CD4-positive, alpha-beta T cell (primary cell): ENCODE measurements around the gene MFN1. TPM values are rescaled to one million over a fixed set of nuclear protein-coding genes. Genes with fewer than 3 reads are reported as not detected.

Experiments used
- ATAC-seq: fragments of 200-7000 bp; cut with Tn5 transposase; one replicate; pipeline ENCODE4 v1.10.0; 2022; ENCODE audit warnings: mild to moderate bottlenecking; ENCODE audit not compliant: poor library complexity
- CTCF ChIA-PET: fragments of 350-600 bp; sonication (Branson Sonifier 250); formaldehyde crosslinking; loops from one replicate; lab custom pipeline; 2021; ENCODE audit warnings: antibody characterized with exemption, inconsistent platforms; lab: Charles Lee
- POLR2A ChIA-PET: fragments of 350-600 bp; sonication (Branson Sonifier 250); formaldehyde crosslinking; loops from one replicate; lab custom pipeline; 2021; ENCODE audit warnings: antibody characterized with exemption, inconsistent platforms; lab: Charles Lee
- DNase-seq, 14 experiments: peaks; one replicate each; pipeline ENCODE4 v3.0.0-alpha.2; 2013 to 2020; ENCODE audit warnings: mixed read lengths in 2 of 14
- H3K27ac ChIP-seq, 2 donors: one replicate each; pipeline versions ENCODE4 v1.5.1 to v1.7.0; 2013; ENCODE audit warnings: low read length in 2 of 2, low read depth in 1 of 2, mild to moderate bottlenecking in 1 of 2
- H3K27me3 ChIP-seq, 2 experiments: 1 replicate in 1 of 2; 2 replicates in 1 of 2; pipeline versions ENCODE4 v1.6.1 to v1.7.0; 2013; ENCODE audit warnings: low read length in 2 of 2, control low read depth in 1 of 2, mild to moderate bottlenecking in 1 of 2, moderate library complexity in 1 of 2; ENCODE audit not compliant: insufficient read depth in 2 of 2, control insufficient read depth in 1 of 2
- H3K36me3 ChIP-seq: one replicate; pipeline ENCODE4 v1.6.1; 2013; ENCODE audit warnings: low read length, control low read depth; ENCODE audit not compliant: insufficient read depth
- H3K4me1 ChIP-seq: one replicate; pipeline ENCODE4 v1.6.1; 2013; ENCODE audit warnings: low read length, control low read depth; ENCODE audit not compliant: insufficient read depth
- H3K4me3 ChIP-seq: one replicate; pipeline ENCODE4 v1.5.1; 2013; ENCODE audit warnings: mild to moderate bottlenecking, low read length, moderate library complexity
- H3K9me3 ChIP-seq, 2 experiments: 1 replicate in 1 of 2; 2 replicates in 1 of 2; pipeline versions ENCODE4 v1.6.1 to v1.7.0; 2013; ENCODE audit warnings: low read length in 2 of 2, mild to moderate bottlenecking in 2 of 2, control low read depth in 1 of 2, moderate library complexity in 1 of 2; ENCODE audit not compliant: control insufficient read depth in 1 of 2, insufficient read depth in 1 of 2
- H3K27ac Mint-ChIP-seq: one replicate; pipeline ENCODE4 v1.8.0; 2020; ENCODE audit warnings: mixed read lengths
- H3K27me3 Mint-ChIP-seq: one replicate; pipeline ENCODE4 v1.8.0; 2021; ENCODE audit warnings: mixed read lengths
- H3K36me3 Mint-ChIP-seq: one replicate; pipeline ENCODE4 v1.8.0; 2021; ENCODE audit warnings: low read depth, mixed read lengths
- H3K4me1 Mint-ChIP-seq: one replicate; pipeline ENCODE4 v1.8.0; 2021; ENCODE audit warnings: low read depth, mixed read lengths
- H3K4me3 Mint-ChIP-seq: one replicate; pipeline ENCODE4 v1.8.0; 2020; ENCODE audit warnings: mild to moderate bottlenecking, mixed read lengths
- H3K9me3 Mint-ChIP-seq: one replicate; pipeline ENCODE4 v1.8.0; 2020; ENCODE audit warnings: mixed read lengths
- intact Hi-C, 2 experiments: fragments of 100-400 bp; cut with DNase I in 1 of 2; cut with micrococcal nuclease in 1 of 2; formaldehyde crosslinking; loops; one replicate each; pipeline versions ENCODE4 v1.15.1 to v1.9.0; 2023 to 2025; cut with DNase I, micrococcal nuclease
- total RNA-seq, 174 experiments: library from RNA in 2 of 174; stranded (reverse) in 2 of 174; gene quantifications; one replicate each; pipeline ENCODE4 v1.2.3 and lab custom pipeline; 2021 to 2026
- TF ChIP-seq, protein P1 (sequence below): fragments of 200-600 bp; IDR thresholded peaks from one replicate; pipeline ENCODE4 v1.8.0; 2022; ENCODE audit warnings: antibody characterized with exemption, mild to moderate bottlenecking

MFN1 gene
- total RNA-seq, 2 experiments from 2014 or later: 20.7 to 26.1 TPM

DNA sequence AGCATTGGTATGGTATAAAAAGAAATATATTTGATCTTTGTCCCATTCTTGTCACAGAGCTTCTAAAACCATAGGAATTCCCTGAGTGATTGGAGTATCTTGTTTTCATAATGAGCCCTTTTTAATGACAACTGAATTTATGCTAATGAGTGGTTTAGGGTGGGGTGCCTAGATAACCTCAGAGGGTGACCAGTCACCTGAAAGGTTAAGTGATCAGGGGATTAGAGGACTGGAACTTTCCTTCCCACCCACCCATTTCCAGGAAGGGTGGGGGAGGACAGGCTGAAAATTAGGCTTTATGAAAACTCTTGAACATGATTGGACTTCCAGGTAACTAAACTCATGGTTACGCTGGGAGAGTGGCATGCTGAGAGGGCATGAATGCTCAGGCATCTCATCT lies 8.5 kb downstream of the MFN1 start:
- DNase-seq (no peak), ATAC-seq (no peak)
- Histone ChIP-seq H3K36me3 (peaks cover 79% of the 10 kb centered on the region), H3K4me1 (no peaks in the 10 kb centered on the region), H3K9me3 (no peaks in the 10 kb centered on the region), H3K27ac (no peak overlapping the region), H3K27me3 (no peaks in the 10 kb centered on the region), H3K4me3 (no peak overlapping the region)
- Mint-ChIP-seq H3K36me3 (peaks cover 89% of the 10 kb centered on the region), H3K27me3 (no peaks in the 10 kb centered on the region), H3K9me3 (no peaks in the 10 kb centered on the region), H3K27ac (no peak overlapping the region), H3K4me3 (no peak overlapping the region), H3K4me1 (peaks cover 32% of the 10 kb centered on the region)
- intact Hi-C loops: loop anchor here in 1 of 2 experiments (10.0 kb wide), 1 partner anchor 1249 kb away; the partner anchor contains the start of gene TTC14
- POLR2A ChIA-PET: interaction anchor here (1.0 kb wide), 1 partner anchor 9 kb away, joined by 3 read pairs; no protein-coding TSS in a partner anchor
- CTCF ChIA-PET: no interaction called here
- TF ChIP-seq, protein P1, sequence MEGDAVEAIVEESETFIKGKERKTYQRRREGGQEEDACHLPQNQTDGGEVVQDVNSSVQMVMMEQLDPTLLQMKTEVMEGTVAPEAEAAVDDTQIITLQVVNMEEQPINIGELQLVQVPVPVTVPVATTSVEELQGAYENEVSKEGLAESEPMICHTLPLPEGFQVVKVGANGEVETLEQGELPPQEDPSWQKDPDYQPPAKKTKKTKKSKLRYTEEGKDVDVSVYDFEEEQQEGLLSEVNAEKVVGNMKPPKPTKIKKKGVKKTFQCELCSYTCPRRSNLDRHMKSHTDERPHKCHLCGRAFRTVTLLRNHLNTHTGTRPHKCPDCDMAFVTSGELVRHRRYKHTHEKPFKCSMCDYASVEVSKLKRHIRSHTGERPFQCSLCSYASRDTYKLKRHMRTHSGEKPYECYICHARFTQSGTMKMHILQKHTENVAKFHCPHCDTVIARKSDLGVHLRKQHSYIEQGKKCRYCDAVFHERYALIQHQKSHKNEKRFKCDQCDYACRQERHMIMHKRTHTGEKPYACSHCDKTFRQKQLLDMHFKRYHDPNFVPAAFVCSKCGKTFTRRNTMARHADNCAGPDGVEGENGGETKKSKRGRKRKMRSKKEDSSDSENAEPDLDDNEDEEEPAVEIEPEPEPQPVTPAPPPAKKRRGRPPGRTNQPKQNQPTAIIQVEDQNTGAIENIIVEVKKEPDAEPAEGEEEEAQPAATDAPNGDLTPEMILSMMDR: no peak

DNA sequence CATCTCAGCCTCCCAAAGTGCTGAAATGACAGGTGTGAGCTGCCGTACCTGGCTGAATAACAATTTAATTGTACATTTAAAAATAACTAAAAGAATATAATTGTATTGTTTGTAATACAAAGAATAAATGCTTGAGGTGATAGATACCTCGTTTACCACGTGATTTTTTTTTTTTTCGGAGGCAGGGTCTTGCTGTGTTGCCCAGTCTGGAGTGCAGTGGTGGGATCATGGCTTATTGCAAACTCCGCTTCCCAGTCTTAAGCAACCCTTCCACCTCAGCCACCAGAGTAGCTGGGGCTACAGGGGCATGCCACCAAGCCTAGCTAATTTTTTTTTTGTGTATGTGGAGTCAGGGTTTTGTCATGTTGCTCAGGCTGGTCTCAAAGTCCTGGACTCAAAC lies 15.8 kb downstream of the MFN1 start:
- DNase-seq: no peak
- Histone ChIP-seq H3K4me3 (no peak overlapping the region), H3K36me3 (peaks cover 77% of the 10 kb centered on the region), H3K9me3 (no peaks in the 10 kb centered on the region), H3K27ac (no peak overlapping the region), H3K4me1 (no peaks in the 10 kb centered on the region), H3K27me3 (no peaks in the 10 kb centered on the region)
- H3K36me3 Mint-ChIP-seq: peaks cover 83% of the 10 kb centered on the region
- no peak for ATAC-seq
- no peak overlapping the region for H3K27ac Mint-ChIP-seq
- no peaks in the 10 kb centered on the region for H3K9me3 Mint-ChIP-seq
- POLR2A ChIA-PET: no interaction called here
- no peaks in the 10 kb centered on the region for H3K4me1 Mint-ChIP-seq
- H3K27me3 Mint-ChIP-seq: no peaks in the 10 kb centered on the region
- intact Hi-C loops: no loop called here
- H3K4me3 Mint-ChIP-seq: no peak overlapping the region
- CTCF ChIA-PET: interaction anchor here (0.6 to 1.3 kb wide), 2 partner anchors 42 to 193 kb away, joined by 3 to 5 read pairs; no protein-coding TSS in a partner anchor
- TF ChIP-seq, protein P1: no peak

DNA sequence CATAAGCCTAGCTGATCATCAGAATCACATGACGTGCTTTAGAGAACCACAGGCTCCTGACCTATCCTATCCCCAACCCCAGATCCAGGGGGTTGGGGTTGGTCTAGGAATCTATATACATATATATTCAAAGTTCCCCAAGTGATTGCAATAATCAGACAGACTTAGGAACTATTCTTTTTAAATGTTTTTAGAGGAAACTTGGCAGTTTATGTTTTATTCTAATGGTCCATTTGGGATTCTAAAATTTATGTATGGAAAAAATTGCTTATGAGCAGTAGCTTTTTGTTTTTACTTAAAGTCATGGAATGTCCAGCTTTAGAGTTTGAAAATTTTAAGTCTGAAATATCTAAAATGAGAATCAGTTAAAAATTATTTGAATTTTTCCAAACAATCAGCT lies 22.1 kb downstream of the MFN1 start:
- ChIA-PET CTCF (interaction anchor here (0.6 kb wide), 1 partner anchor 49 kb away, joined by 3 read pairs; no protein-coding TSS in a partner anchor), POLR2A (no interaction called here)
- peaks cover 55% of the 10 kb centered on the region for H3K36me3 ChIP-seq
- TF ChIP-seq, protein P1: no peak
- peaks cover 69% of the 10 kb centered on the region for H3K36me3 Mint-ChIP-seq
- H3K4me1 ChIP-seq: no peaks in the 10 kb centered on the region
- H3K27me3 ChIP-seq: no peaks in the 10 kb centered on the region
- no peak overlapping the region for H3K27ac Mint-ChIP-seq
- H3K4me3 ChIP-seq: no peak overlapping the region
- intact Hi-C loops: no loop called here
- no peaks in the 10 kb centered on the region for H3K9me3 ChIP-seq
- no peak overlapping the region for H3K4me3 Mint-ChIP-seq
- H3K27me3 Mint-ChIP-seq: no peaks in the 10 kb centered on the region
- no peaks in the 10 kb centered on the region for H3K4me1 Mint-ChIP-seq
- DNase-seq: no peak
- no peak for ATAC-seq
- no peaks in the 10 kb centered on the region for H3K9me3 Mint-ChIP-seq
- H3K27ac ChIP-seq: no peak overlapping the region
